ENCODE data around the gene CEBPZ.

- no peak for TF ChIP-seq PPARA (CRISPR knock-in tag; IDR thresholded peaks at IDR 0.05; ENCODE audit: borderline replicate concordance)
- no peak for TF ChIP-seq PATZ1 (CRISPR knock-in tag; IDR thresholded peaks at IDR 0.05; ENCODE audit: borderline replicate concordance)
- TF ChIP-seq ZFP30 (CRISPR knock-in tag; IDR thresholded peaks at IDR 0.05): no peak
- TF ChIP-seq RARB (CRISPR knock-in tag; IDR thresholded peaks at IDR 0.05): no peak
- TF ChIP-seq ARNTL (CRISPR knock-in tag; IDR thresholded peaks at IDR 0.05; ENCODE audit: borderline replicate concordance, low read depth): no peak
- no peak for TF ChIP-seq SNAI2 (CRISPR knock-in tag; IDR thresholded peaks at IDR 0.05)
- no peak for TF ChIP-seq TSHZ2 (CRISPR knock-in tag; IDR thresholded peaks at IDR 0.05)
- no peak for TF ChIP-seq CSDC2 (CRISPR knock-in tag; IDR thresholded peaks at IDR 0.05)
- no peak for TF ChIP-seq POU6F1 (CRISPR knock-in tag; IDR thresholded peaks at IDR 0.05; ENCODE audit: borderline replicate concordance, low read depth)
These were observed 19.7 kb upstream of the CEBPZ start for GRCh38 chr2:37250869-37251740.

Measured in SK-N-SH treated with all-trans-retinoic acid at 6 μM for 48 hours (cell line).